ENCODE data around the gene U2SURP. TPM values are rescaled to one million over a fixed set of nuclear protein-coding genes. Genes with fewer than 3 reads are reported as not detected.

Gene U2SURP
- total and polyA plus RNA-seq, 2 donors (not counting 1 experiment from before 2014, with no cell fraction given): 15.1 to 138 TPM

DNA sequence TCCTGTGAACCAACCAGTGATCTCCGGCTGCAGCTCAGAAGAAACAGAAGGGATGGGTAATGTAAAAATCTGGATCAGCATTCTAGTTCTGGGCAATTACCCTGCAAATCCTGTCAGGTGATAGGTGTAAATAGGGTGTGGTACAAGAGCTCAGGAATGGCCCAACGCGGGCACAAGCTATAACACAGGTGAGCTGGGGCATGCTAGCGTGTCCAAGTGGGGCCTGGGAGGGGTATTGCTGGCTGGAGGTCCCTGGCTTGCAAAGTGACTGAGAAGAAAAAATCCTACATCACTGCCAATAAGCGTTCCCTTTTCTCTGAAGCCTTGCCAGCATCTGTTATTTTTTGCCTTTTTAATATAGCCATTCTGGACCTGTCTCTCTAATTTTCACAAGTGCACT, 108.5 kb downstream of the U2SURP start:
- Histone ChIP-seq H2AFZ (ENCODE audit: insufficient read depth, low read depth, low read length, poor library complexity, severe bottlenecking) (no peak overlapping the region), H3K27ac (ENCODE audit: low read length in 2 of 2) (no peak overlapping the region), H3K9ac (ENCODE audit: low read length) (no peak overlapping the region), H3K36me3 (replicated peaks in 1 of 2; ENCODE audit: control extremely low read depth in 1 of 2, control insufficient read depth in 1 of 2, extremely low read depth in 1 of 2, insufficient read depth in 2 of 2, low read length in 1 of 2) (no peaks in the 10 kb centered on the region), H3K4me2 (replicated peaks; ENCODE audit: low read depth, low read length, poor library complexity, severe bottlenecking) (no peak overlapping the region), H3K79me2 (ENCODE audit: control insufficient read depth, insufficient read depth, low read length) (no peaks in the 10 kb centered on the region), H3K4me3 (ENCODE audit: control extremely low read depth in 1 of 5, extremely low read depth in 1 of 5, insufficient read depth in 1 of 5, low read depth in 2 of 5, low read length in 4 of 5) (no peak overlapping the region), H3K27me3 (replicated peaks in 1 of 4; ENCODE audit: control extremely low read depth in 1 of 4, control insufficient read depth in 3 of 4, insufficient read depth in 4 of 4, low read length in 3 of 4) (peaks cover 0 to 14% (median 0%) of the 10 kb centered on the region in 4 experiments), H3K4me1 (ENCODE audit: control insufficient read depth in 2 of 2, insufficient read depth in 2 of 2, low read length in 2 of 2) (no peaks in the 10 kb centered on the region), H4K20me1 (ENCODE audit: control insufficient read depth, insufficient read depth, low read length, poor library complexity, severe bottlenecking) (no peaks in the 10 kb centered on the region), H3K9me3 (ENCODE audit: control extremely low read depth in 1 of 3, control insufficient read depth in 2 of 3, insufficient read depth in 1 of 3, low read length in 2 of 3) (peaks cover 2 to 15% (median 5%) of the 10 kb centered on the region in 3 donors)
- WGBS (ENCODE audit: insufficient coverage): no CpG with 5 or more reads among the region's 5 CpGs
- DNase-seq (no peak), ATAC-seq (ENCODE audit: low read depth) (no peak)
- intact Hi-C loops (cut with micrococcal nuclease): no loop called here
- TF ChIP-seq, protein P1, sequence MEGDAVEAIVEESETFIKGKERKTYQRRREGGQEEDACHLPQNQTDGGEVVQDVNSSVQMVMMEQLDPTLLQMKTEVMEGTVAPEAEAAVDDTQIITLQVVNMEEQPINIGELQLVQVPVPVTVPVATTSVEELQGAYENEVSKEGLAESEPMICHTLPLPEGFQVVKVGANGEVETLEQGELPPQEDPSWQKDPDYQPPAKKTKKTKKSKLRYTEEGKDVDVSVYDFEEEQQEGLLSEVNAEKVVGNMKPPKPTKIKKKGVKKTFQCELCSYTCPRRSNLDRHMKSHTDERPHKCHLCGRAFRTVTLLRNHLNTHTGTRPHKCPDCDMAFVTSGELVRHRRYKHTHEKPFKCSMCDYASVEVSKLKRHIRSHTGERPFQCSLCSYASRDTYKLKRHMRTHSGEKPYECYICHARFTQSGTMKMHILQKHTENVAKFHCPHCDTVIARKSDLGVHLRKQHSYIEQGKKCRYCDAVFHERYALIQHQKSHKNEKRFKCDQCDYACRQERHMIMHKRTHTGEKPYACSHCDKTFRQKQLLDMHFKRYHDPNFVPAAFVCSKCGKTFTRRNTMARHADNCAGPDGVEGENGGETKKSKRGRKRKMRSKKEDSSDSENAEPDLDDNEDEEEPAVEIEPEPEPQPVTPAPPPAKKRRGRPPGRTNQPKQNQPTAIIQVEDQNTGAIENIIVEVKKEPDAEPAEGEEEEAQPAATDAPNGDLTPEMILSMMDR (IDR thresholded peaks at IDR 0.05): no peak
- TF ChIP-seq EZH2 (IDR thresholded peaks at IDR 0.05; ENCODE audit: borderline replicate concordance, insufficient read depth, low read depth, low read length, poor library complexity, severe bottlenecking): no peak
- Mint-ChIP-seq H3K4me1 (no peaks in the 10 kb centered on the region), H3K9me3 (ENCODE audit: insufficient read depth) (peaks cover 3% of the 10 kb centered on the region), H3K4me3 (no peak overlapping the region), H3K27ac (no peak overlapping the region), H3K27me3 (no peaks in the 10 kb centered on the region)
- CTCF ChIA-PET: no interaction called here
- POLR2A ChIA-PET: no interaction called here

Small RNA genes within 50 kb of the gene (small RNA-seq; reads per million reads assigned to genes)
- not detected for gene AC021074.2 (ENCODE audit: insufficient read length, low read depth, low replicate concordance)

Other genes starting within 250 kb of the U2SURP start
- gene PCOLCE2, start 112.5 kb upstream of the U2SURP start, total RNA-seq: not detected in 2 replicates
- gene PCOLCE2, start 112.5 kb upstream of the U2SURP start, polyA plus RNA-seq: not detected in 2 replicates
- not detected in 2 replicates for gene PAQR9, start 37.9 kb upstream of the U2SURP start, total RNA-seq
- gene PAQR9, start 37.9 kb upstream of the U2SURP start, polyA plus RNA-seq: not detected in 2 replicates
- gene CHST2, start 118.2 kb downstream of the U2SURP start, total RNA-seq: 24.8 and 25.0 TPM in 2 replicates
- 4.7 and 5.2 TPM in 2 replicates for gene CHST2, start 118.2 kb downstream of the U2SURP start, polyA plus RNA-seq